Left colon (tissue), 2 donors: Measurements from ENCODE around the gene ROBO1. TPM values are rescaled to one million over a fixed set of nuclear protein-coding genes. Genes with fewer than 3 reads are reported as not detected.

Experiments used
- ATAC-seq: fragments of 200-7000 bp; cut with Tn5 transposase; one replicate; pipeline ENCODE4 v1.9.1; 2020; ENCODE audit warnings: mild to moderate bottlenecking, moderate library complexity
- DNase-seq, 2 donors: peaks; one replicate each; pipeline ENCODE4 v3.0.0-alpha.2; 2020
- intact Hi-C, 2 donors: fragments of 100-400 bp; cut with DNase I in 1 of 2; cut with micrococcal nuclease in 1 of 2; formaldehyde crosslinking; loops; one replicate each; pipeline versions ENCODE4 v1.11.2 to v1.14.0; 2022; cut with DNase I, micrococcal nuclease
- total RNA-seq, 2 donors: library from RNA; stranded (reverse); fragmentation: NEBNext Ultra II Directional; extraction: Animal tissue kit (Norgen Biotek cat#: 25700); gene quantifications; one replicate each; pipeline ENCODE4 v1.2.1, GENCODE V29; 2021
- donor health status: DM: no; HTN: no; CAD: no.
- donor health status: DM: yes; HTN: yes; CAD: no.

Gene ROBO1
- total RNA-seq, 2 donors from 2014 or later: 3.0 to 9.7 TPM

DNA sequence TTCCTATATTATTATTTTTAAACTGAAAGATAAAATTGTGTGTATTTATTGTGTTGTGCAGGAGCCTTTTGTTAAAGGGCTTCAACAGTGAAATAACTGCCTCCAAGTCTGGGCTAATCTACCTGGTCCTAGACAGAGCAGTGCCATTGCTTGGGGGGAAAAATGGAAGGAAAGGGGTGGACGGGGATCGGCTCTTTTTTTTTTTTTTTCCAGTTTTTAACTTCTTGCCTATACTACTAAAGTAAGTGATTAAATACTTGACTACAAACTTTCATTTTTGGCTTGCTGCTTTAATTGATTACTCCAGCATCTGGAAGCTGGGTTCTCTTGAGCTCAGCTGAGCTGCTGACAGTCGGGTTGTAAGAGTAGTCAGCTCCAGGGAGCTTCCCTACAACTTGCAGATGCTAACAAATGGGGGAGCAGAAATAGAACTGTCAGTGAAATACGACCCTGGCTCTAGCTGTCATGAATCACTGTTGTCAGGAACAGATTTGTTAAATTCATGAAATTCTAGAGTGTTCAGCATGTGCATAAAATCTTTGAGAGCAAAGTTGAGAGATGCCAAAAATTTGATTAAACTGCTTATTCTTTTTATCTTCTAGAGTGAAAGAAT lies 276.7 kb downstream of the ROBO1 start:
- DNase-seq (no peak), ATAC-seq (no peak)
- intact Hi-C loops: no loop called here

DNA sequence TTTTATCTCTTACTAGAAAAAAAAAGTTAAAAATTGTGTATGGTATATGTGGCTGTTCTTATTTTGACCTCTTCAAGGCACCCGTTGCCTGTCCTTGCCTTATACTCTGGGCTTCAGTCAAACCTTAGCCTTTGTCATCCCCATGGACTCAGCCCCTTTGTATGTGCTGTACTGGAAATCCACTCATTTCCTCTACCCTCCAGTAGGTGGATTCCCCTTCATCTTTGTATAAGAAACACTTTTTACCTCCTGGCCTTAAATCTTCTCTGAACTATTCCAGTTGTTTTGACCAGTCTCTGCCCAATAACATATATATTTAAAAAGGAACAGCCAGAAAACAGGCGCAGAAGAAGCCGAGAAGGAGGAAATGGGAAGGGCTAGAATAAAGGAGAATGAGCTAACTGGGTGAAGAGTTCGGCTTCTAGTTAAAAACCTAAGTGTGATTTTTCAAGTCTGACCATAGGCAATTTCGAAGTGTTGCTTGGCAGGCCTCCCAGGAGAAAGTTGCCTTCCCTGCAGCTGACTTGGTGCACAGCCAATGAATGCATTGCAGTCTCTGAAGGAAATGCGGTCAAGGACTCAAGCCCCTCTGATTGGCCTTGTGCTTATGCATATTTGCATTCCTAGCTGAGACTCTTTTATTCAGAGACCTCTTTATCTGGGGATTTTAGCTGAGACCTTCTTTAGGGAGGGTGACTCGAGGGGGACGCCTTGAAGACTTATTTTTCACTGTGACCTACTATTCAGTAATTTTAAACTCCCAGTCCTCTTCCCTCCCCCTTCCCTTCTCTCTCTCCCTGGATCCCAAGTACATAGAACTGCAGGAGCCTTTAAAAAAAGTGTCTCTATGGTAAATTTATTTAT lies 277.4 kb downstream of the ROBO1 start:
- intact Hi-C loops: no loop called here
- no peak for ATAC-seq
- DNase-seq: peak; percentile 32 to 39

DNA sequence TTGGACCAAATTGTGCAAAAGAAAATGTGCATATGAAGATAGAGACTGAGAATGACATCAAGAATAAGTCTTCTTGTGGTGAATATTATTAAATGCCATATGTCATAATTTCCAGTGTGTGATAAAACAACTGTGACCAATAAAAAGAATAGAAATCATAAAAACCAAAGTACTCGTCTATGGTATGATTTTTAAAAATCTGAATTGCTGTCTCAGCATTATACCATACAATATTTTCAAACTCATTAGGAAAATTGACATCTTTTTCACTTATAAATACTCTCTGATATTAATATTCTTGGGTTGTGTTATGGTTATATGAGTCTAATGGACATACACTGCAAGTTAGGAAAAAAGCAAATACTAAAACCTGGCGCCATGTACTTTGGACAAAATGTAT lies 279.4 kb downstream of the ROBO1 start:
- intact Hi-C loops: no loop called here
- ATAC-seq (no peak), DNase-seq (no peak)

DNA sequence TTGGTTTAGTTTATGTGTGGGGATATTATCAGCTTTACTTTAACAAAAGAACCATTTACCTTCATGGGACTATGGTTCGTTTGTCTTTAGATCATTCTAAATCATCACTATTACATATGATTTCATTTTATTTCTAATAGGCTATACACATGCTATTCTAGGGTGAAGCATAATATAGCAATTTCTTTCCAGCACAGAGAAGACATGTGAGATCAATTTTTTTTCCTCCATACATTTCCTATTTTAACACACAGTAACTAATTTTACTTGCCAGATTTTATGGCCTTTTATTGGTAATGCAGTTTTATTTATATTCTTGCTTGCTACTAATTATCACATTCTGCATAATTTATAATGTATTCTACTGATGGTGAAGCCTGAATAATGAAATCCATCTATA lies 287.1 kb downstream of the ROBO1 start:
- no peak for DNase-seq
- intact Hi-C loops: no loop called here
- no peak for ATAC-seq

DNA sequence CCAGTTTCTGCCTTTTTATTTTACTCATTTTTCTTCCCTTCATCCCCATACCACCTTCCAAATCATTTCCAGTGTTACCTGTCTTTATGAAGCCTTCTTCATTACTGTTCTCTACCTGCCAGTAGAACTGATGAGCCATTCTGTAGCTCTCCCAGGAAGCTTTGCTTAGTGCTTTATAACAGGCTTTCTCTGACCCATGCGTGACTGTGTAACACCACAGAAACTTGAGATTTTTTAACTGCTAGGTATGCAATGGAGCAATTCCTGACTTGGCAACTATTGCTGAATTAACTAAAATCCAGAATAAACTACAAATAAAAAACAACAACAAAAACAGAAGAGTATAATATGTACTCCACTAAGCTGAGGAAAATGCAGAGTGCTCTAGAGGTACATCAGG lies 289.2 kb downstream of the ROBO1 start:
- intact Hi-C loops: no loop called here
- no peak for DNase-seq
- no peak for ATAC-seq

DNA sequence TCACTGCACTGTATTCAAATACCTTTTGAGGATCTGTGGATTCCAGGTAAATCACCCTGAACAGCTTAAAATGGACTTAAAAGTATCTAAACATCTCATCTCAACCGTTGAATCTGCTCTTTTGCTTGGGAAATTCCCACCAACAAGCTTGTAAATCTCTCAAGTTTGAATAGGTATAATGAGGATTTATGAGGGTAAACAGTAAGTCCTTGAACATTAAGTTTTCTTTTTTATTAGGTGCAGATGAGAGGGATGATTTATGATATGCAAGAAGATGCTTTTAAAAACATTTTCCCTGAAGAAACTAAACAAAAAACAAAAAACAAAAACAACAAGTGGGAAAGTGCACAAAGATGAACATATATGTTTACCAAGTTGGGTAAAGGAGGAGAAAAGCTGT lies 290.6 kb downstream of the ROBO1 start:
- intact Hi-C loops: no loop called here
- ATAC-seq (no peak), DNase-seq (no peak)

DNA sequence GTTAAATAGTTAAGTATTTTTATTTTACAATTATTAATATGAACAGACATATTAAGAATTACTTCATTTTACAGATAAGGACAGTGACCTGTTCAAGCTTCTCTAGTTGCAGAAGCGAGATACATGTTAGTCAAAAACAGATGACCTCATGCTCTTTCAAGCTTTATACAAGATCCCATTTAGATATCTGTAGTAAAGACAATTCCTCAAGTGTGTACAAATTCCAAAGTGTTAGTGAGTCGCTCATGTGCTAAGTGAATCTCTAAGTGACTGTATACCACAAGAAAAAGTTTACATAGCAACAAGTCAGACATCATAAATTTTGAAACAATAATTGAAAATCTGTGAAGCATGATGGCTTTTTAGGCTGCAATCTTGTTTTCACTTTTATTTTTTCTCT lies 293.8 kb downstream of the ROBO1 start:
- no peak for DNase-seq
- intact Hi-C loops: no loop called here
- ATAC-seq: no peak

DNA sequence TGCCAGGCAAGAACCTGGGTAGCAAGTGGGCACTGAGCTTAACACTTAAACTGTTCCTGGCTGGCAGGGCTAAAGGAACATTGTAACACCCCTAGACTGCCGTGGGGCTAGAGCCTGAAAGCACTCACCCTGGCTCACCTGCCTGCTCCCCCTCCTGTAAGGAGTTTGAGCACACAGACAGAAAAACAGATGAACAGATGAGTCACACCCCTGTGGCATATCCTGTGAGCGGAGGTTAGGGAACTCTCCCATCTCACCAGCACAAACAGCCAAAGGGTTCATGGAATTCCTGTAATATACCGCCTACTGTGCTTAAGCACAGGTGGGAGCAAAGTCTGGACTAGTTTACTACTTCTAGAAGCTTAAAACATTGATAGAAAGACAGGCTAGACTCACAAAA lies 300.1 kb downstream of the ROBO1 start:
- ATAC-seq (no peak), DNase-seq (no peak)
- intact Hi-C loops: no loop called here

DNA sequence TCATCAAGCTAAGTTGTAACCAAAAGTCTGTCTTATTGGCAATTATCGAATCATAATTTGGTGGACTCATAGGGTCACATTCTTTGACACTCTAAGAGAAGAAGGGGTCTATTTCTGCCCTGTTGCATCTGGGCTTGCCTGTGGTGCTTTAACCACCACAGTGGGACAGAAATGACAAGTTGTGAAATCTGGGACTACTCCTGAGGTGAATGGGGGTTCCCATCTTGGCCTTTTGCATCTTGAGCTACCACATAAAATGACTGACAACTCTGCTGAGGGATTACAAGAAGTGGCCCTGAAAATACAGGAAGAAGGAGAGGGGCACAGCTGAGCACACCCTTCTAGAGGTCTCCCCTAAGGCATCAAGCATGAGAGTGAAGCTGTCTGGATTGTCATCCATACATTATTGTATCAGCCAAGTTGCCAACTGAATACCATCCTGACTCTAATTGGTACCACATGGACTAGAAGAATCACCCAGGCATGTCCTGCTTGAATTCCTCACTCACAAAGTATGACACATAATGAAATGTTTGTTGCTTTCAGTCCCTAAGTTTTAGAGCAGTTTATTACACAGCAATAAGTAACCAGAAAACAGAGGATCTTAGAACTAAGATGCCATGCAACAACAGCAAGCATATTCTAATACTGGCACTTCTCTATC lies 306.5 kb downstream of the ROBO1 start:
- DNase-seq: no peak
- ATAC-seq: no peak

DNA sequence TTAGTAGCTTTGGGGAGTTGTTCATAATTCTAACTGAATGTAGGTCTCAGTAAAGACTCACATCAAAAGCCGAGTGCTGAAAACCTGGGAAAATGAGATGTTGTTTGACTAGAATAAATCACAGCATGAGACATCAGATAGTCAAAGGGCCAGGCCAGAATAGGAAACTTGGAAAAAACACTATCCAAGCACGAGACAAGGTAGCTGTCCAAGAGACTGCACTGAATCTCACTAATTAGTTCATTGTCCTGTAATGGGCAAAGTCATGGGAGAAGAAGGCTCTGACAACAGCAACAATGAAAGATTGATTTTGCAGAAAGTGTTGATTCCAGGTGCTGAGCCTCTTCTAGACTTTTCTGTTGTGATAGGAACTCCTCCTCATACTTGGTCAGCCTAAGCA lies 314.2 kb downstream of the ROBO1 start:
- no peak for DNase-seq
- intact Hi-C loops: no loop called here

More for the DNA sequence above, 306.5 kb downstream of the ROBO1 start:
- intact Hi-C loops: no loop called here

DNA sequence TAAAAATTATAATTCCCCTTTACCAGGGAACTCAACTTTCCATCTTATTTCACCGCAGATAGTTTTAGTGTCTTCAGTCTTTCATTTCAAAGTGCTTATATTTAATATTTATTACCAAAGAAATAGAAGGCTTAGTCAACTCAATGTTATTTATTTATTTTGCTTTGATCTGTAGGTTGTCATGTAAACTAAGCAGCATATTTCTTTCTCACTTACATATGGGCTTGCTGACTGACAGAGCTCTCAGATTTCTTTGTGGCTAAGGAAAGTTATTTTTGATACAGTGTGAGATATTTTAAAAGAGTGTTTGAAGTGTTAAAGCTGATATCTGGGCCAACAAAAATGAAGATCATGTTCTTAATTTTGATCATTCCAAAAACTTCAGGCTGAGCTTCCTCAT lies 331.4 kb downstream of the ROBO1 start:
- no peak for DNase-seq
- ATAC-seq: no peak
- intact Hi-C loops: no loop called here

More for the DNA sequence above, 314.2 kb downstream of the ROBO1 start:
- no peak for ATAC-seq

DNA sequence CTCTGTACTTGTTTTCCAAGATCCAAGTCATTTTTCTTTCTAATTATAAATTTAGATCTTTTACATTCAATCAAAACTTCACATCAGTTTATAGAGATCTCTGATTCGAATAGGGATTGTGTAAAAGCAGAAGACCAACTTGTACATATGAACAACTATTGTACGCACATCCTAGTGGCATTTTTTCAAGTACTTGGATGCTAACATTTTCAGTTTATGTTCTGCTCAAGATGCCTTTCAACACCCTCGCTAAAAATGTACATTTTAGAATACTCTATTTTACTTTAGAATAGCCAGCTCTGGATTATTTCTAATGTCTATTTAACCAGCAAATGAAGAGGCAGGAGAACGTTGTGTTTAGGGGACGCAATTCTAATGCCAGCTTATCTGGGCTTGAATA lies 340.7 kb downstream of the ROBO1 start:
- intact Hi-C loops: no loop called here
- ATAC-seq (no peak), DNase-seq (no peak)

DNA sequence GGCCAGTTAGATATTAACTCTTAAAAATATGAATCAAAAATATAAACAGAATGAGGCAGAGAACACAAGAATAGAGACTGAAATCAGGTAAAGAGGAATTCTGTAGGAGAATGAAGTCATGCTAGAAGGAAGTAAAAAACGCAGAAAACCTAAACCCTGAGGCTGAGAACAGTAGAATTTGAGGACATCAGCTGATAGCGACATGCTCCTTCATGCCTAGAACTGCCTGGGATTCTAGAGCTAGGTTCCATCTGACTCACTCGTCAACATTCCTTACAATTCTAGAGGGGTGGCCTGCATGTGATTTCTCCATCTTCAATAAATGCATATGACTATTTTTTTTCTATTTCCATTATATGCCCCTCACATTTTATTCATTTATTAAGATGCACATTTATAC lies 343.0 kb downstream of the ROBO1 start:
- intact Hi-C loops: no loop called here

DNA sequence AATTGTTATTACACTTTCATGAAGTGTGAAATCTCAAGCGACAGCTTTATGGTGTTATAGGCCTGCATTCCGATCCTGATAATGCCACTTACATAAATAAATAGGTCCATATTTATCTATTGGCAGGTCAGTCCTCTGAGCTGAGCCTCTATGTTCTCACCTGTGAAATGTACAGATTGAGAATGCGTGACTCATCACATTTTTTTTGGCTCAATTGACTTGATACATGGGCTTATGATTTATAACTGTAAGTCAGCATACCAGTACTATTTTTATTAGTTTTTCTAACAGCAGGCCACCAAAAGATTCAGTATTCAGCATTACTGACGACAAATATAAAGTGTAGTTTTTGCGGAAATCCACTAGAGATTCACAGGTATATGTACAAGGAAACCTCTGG lies 344.4 kb downstream of the ROBO1 start:
- no peak for ATAC-seq
- intact Hi-C loops: no loop called here

More for the DNA sequence above, 343.0 kb downstream of the ROBO1 start:
- ATAC-seq: no peak
- DNase-seq: no peak

DNA sequence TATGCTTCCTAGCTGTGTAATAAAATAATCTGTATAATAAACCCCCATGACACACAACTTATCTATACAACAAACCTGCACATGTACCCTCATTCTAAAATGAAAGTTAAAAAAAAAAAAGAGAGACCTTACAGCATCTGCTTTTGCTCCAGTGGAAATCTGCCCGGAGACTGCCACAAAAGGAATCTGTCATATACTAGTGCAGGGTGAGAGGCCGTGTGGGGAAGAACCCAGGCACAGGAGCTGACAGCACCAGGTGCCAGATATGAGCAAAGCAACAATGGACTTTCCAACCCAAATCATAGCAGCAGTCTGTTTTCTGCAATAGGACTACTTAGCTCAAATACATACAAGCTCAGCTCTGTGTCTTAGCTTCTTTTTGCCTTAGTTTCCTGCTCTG lies 346.5 kb downstream of the ROBO1 start:
- ATAC-seq (no peak), DNase-seq (no peak)

More for the DNA sequence above, 344.4 kb downstream of the ROBO1 start:
- no peak for DNase-seq

DNA sequence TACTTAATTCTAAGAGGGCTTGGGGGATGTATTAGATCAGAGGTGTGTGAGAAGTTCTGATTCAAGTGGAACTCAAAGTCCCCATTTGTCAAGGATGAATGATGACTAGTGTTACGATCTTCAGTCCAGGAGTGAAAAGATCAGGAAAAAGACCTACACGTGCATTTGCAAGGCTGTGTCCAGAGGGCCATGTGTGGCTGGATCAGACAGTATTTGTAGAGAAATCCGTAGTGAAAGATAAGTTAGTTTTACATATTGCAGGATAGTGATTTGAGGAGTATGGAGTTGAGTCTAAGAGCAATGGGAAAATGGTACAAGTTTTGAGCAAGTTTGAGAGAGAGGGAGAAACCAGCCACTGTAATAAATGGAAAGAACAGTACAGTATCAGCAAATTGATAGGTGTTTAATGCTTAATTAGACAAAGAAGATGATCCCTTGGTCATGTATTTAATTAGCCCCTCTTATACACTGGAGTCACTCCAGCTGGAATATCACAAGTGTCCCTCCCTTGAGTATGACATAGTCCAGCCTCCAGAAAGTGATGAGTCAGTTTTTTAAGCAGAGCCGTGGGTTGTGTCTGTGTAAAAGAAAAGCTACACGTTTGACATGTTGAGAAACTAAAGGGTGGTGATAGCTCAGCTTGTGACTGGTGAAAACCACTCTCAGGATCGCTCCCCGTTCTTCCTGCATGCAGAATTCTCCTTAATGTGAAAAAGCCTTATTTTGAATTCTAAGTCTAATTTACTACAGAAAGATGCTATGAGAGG lies 348.8 kb downstream of the ROBO1 start:
- ATAC-seq (no peak), DNase-seq (no peak)
- intact Hi-C loops: no loop called here

More for the DNA sequence above, 346.5 kb downstream of the ROBO1 start:
- intact Hi-C loops: no loop called here

DNA sequence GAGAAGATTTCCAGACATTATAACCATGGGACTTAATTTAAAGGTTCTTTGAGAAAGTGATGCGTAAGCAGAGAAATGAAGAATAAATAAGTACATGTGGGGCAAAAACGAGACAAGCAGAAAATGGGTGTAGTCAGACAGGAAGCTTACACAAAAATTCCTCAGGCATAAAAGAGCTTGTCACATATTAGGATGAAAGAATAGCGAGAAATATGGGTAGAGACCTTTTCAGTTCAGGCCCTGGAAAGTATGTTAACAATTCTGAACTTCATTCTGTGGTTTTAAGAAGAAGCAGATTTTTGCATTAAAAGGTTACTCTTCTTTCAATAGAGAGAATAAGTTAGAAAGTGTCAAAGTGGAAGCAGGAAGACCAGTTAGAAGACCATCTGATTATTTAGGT lies 352.4 kb downstream of the ROBO1 start:
- intact Hi-C loops: no loop called here
- DNase-seq: no peak
- no peak for ATAC-seq

DNA sequence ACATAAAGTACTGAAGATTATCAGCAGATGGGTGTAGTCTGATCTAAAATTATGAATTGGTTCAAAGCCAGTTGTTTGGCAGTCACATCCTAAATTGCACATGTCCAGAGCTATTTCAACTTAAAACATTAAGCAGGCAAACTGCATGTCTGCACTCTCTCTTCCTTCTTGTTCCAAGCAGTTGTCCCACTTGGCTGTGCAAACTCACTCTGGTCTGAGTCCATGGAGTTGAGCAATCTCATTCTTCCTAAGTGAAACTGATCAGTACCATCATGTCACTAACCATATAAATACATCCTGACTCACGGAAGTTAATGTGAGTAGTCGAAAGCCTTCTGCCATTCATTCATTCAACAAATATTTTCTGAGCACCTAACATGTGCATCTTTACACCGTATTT lies 353.0 kb downstream of the ROBO1 start:
- intact Hi-C loops: no loop called here
- ATAC-seq (no peak), DNase-seq (peak in 1 of 2 donors; percentile 23)

DNA sequence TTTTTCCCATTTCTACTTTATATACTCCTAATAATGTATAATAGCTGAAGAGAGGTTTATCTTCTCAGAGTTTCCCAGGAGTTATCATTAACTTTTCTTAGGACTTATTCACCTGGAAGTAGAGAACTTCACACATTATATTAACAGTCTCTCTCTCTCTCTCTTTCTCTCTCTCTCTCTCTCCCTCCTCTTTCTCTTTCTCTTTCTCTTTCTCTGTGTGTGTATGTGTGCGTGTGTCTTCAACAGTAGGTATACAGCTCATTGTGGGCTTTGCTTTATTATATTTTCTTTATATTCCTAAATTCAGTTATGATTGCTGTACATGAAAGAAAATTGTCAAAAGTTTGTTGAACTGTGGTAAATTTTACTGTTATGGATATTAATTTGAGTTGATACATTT lies 353.8 kb downstream of the ROBO1 start:
- DNase-seq: no peak
- ATAC-seq: no peak
- intact Hi-C loops: no loop called here
